Fibroblast of pulmonary artery (primary cell): ENCODE results near the gene ERC1.
A peak's percentile ranks its signal among the peaks of the same experiment; 100 is the strongest.

ENCODE experiments used
- DNase-seq: peaks from one replicate; pipeline ENCODE4 v3.0.0-alpha.2; 2010; ENCODE audit warnings: low read depth
- H3K4me3 ChIP-seq: replicated peaks from 2 replicates; pipeline ENCODE4 v1.5.1; 2011; ENCODE audit warnings: low read depth, mild to moderate bottlenecking, control low read depth, low read length, moderate library complexity
- TF ChIP-seq, protein P1 (sequence below): IDR thresholded peaks from 2 replicates; pipeline ENCODE4 v1.5.1; 2011; ENCODE audit warnings: mild to moderate bottlenecking, control low read depth, low read length, inconsistent platforms; ENCODE audit errors: missing control alignments

ERC1 gene

DNA sequence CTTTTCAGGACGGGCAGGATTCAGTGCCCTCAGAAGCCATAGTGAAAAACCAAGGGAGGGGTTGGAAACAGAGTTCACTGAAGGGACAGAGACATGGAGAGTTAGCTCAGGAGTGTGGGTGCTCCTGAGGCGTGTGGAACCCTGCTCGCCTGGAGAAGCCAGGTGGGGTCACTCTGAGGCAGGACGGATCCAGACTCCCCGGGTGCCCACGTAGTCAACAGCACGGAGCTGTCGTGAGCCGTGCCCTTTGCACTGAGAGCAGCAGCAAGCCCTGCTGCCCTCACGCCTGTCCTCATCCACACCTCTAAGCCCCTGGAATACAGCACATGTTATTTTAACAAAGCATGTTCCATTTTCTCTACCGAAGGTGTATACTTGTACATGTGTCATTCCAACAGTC lies 488.6 kb downstream of the ERC1 start:
- no peak for DNase-seq
- TF ChIP-seq, protein P1, sequence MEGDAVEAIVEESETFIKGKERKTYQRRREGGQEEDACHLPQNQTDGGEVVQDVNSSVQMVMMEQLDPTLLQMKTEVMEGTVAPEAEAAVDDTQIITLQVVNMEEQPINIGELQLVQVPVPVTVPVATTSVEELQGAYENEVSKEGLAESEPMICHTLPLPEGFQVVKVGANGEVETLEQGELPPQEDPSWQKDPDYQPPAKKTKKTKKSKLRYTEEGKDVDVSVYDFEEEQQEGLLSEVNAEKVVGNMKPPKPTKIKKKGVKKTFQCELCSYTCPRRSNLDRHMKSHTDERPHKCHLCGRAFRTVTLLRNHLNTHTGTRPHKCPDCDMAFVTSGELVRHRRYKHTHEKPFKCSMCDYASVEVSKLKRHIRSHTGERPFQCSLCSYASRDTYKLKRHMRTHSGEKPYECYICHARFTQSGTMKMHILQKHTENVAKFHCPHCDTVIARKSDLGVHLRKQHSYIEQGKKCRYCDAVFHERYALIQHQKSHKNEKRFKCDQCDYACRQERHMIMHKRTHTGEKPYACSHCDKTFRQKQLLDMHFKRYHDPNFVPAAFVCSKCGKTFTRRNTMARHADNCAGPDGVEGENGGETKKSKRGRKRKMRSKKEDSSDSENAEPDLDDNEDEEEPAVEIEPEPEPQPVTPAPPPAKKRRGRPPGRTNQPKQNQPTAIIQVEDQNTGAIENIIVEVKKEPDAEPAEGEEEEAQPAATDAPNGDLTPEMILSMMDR, result no peak

DNA sequence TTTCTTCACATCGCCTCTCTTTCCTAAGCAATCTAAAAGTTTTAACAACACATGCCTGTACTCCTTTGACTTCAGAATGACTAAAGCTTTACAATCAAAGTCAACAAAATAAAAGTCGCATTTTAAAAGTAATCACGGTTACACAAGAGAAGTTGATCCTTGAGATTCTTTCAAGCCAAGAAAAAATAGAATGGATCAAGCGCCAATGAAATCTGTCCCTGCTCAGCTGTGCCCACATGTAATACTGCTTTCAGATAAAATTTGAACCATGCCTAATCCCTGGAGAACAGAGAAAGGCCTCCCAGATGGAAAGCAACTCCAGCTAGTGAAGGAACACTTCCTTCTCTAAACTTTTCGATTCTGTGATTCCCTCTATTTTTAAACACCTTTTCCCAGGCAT lies 490.3 kb downstream of the ERC1 start:
- DNase-seq, result no peak
- TF ChIP-seq, protein P1, result no peak
- no peak overlapping the region for H3K4me3 ChIP-seq

More for the DNA sequence above, 488.6 kb downstream of the ERC1 start:
- H3K4me3 ChIP-seq, result no peak overlapping the region

DNA sequence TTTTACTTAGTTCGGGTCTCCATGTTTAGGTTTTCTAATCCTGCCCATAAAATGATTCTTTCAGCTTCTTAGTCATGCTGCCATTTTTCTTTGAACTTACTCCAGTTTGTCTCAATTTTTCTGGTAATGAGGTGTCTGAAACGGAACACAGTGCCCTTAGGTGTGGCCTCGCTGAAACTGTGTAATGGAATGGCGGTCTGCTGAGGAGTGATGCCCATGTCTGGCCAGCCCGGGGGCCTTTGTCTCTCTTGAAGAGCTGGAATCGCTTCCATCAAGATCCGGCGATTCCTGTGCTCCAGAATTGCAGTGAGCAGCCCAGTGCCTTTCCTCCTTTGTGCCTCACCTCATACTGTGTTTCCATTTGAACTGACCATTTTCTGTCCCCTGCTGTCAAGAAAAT lies 490.9 kb downstream of the ERC1 start:
- TF ChIP-seq, protein P1, result no peak
- DNase-seq, result no peak
- H3K4me3 ChIP-seq, result no peak overlapping the region

DNA sequence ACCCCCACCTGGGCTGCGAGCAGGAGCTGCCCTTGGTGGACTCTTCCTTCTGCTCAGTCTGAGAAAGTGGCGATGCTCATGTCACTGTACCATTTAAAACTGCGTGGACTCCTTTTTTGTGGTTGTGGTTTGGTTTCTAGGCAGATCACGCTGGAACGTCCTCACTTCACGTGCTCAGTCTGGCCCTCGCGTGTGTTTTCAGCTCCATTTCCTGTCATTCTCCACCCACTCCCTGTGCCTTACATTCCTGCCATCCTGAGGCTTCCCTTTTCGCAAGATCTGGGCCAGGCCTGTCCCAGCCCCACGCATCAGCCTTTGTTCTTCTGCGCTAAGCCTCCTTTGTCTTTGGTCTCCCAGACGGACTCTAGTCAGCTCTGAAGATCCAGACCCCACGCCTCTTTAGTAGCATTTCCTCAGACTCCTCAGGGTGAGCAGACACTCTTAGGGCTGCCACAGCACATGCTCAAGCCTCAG lies 497.9 kb downstream of the ERC1 start:
- TF ChIP-seq, protein P1, result no peak
- H3K4me3 ChIP-seq, result no peak overlapping the region
- peak; percentile 79 for DNase-seq

DNA sequence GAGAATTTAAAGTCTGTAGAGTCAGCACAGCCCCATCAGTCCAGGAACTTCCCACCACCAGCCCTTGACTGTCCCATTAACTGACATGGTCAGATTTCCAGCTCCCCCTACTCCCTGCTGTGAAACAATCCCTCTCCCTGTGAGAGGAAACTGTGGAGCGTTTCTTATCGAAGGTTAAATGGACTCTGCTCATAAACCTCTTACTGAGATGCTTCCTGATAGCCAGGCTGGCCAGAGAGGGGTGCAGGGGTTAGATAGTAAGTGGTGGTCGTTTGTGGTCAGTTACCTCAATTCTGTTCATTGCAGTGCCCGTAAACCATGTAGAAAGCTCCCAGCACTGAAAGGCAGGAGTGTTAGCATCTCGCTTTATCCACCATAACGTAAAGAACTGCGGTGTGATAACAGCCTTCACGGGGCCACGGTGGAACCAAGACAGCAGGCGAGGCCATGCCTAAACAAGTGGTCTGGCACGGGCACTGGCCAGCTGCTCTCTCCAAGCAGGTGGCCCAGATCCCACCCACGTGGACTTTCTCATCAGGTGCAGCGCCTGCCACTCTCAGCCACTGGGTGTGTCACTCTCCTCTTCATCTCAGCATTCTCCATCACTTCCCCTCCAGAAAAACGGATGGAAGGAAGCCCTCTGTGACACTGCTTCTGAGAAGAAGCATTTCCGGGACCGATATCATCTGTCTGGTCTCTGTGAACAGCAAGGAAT lies 501.1 kb downstream of the ERC1 start:
- H3K4me3 ChIP-seq, result no peak overlapping the region
- no peak for DNase-seq

DNA sequence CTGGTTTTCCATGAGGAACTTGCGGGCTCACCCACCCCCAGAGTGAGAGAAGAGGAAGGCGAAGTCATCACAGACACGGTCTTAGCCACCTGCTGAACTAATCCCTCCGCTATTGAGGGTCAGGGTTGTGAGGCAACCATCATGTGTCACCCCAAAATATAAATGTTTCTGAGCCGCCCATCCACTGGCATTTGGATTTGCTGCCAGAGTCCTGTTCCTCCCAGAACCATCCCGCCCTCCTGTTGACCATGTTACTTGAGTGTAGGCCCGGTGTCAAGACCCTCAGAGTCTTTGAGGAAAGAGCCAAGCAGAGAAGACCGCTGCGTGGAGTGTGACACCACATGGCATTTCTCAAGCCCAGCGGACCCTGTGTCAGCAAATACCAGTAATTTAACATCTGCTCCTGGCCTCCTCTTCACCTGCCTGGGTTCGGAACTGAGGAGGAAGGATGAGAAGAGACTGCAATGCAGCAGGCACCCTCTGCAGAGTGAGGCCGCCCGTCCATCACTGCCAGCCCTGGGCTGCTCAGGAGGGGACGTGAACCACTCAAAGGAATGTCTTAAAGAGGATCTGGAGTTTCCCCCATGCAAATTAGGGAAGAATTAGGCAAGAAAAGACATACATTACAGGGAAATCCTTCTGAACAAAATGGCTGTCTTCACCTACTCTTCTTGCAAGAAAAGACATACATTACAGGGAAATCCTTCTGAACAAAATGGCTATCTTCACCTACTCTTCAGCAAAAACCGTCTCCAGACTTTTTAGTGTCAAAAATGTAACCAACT lies 502.9 kb downstream of the ERC1 start:
- DNase-seq, result no peak
- H3K4me3 ChIP-seq, result no peak overlapping the region
- TF ChIP-seq, protein P1, result no peak

More for the DNA sequence above, 501.1 kb downstream of the ERC1 start:
- TF ChIP-seq, protein P1, result no peak
